Upper lobe of right lung (tissue), 1 donor: Measurements from ENCODE around the gene ARL10. TPM values are rescaled to one million over a fixed set of nuclear protein-coding genes. Genes with fewer than 3 reads are reported as not detected.

ENCODE experiments used
- ATAC-seq: fragments of 200-7000 bp; cut with Tn5 transposase; one replicate; pipeline ENCODE4 v1.9.1; 2020; ENCODE audit warnings: mild to moderate bottlenecking, moderate library complexity
- DNase-seq: peaks from one replicate; pipeline ENCODE4 v3.0.0-alpha.2; 2020
- H3K27ac ChIP-seq: fragments of 200-600 bp; one replicate; pipeline ENCODE4 v1.8.0; 2022
- H3K27me3 ChIP-seq: fragments of 200-600 bp; one replicate; pipeline ENCODE4 v1.8.0; 2022; ENCODE audit warnings: mild to moderate bottlenecking
- H3K36me3 ChIP-seq: fragments of 200-600 bp; one replicate; pipeline ENCODE4 v1.8.0; 2022
- H3K4me1 ChIP-seq: fragments of 200-600 bp; one replicate; pipeline ENCODE4 v1.8.0; 2022
- H3K4me3 ChIP-seq: fragments of 200-600 bp; one replicate; pipeline ENCODE4 v1.8.0; 2022; ENCODE audit warnings: mild to moderate bottlenecking
- H3K9me3 ChIP-seq: fragments of 200-600 bp; one replicate; pipeline ENCODE4 v1.8.0; 2022
- CTCF ChIP-seq: fragments of 200-600 bp; IDR thresholded peaks from one replicate; pipeline ENCODE4 v1.8.0; 2022; ENCODE audit warnings: antibody characterized with exemption
- intact Hi-C: fragments of 100-400 bp; cut with DNase I; formaldehyde crosslinking; loops from one replicate; pipeline ENCODE4 v1.11.0; 2022
- total RNA-seq: library from RNA; stranded (reverse); fragmentation: NEBNext Ultra II Directional; extraction: Animal tissue kit (Norgen Biotek cat#: 25700); gene quantifications from one replicate; pipeline ENCODE4 v1.2.1, GENCODE V29; 2021
- donor health status: DM: no; HTN: yes; CAD: no; lungs with severe emphysema.

Gene ARL10
- total RNA-seq, 1 donor from 2014 or later, result 7.9 TPM

- DNase-seq (no peak), ATAC-seq (no peak)
- TF ChIP-seq CTCF, result no peak
- H3K27ac ChIP-seq, result no peak overlapping the region
- no peaks in the 10 kb centered on the region for H3K4me1 ChIP-seq
- no peaks in the 10 kb centered on the region for H3K27me3 ChIP-seq
- intact Hi-C loops, result no loop called here
- H3K9me3 ChIP-seq, result no peaks in the 10 kb centered on the region
- no peak overlapping the region for H3K4me3 ChIP-seq
- H3K36me3 ChIP-seq, result peaks cover 26% of the 10 kb centered on the region
Observed at GRCh38 chr5:176334031-176334770, 31.1 kb upstream of the ARL10 start.

- TF ChIP-seq CTCF, result no peak
- no peaks in the 10 kb centered on the region for H3K27me3 ChIP-seq
- intact Hi-C loops, result no loop called here
- peaks cover 34% of the 10 kb centered on the region for H3K36me3 ChIP-seq
- no peaks in the 10 kb centered on the region for H3K4me1 ChIP-seq
- DNase-seq (no peak), ATAC-seq (no peak)
- no peak overlapping the region for H3K27ac ChIP-seq
- H3K9me3 ChIP-seq, result no peaks in the 10 kb centered on the region
- no peak overlapping the region for H3K4me3 ChIP-seq
Observed at GRCh38 chr5:176337913-176338312, 27.4 kb upstream of the ARL10 start.

GRCh38 chr5:176339304-176339703 is 26.0 kb upstream of the ARL10 start:
- no peak for TF ChIP-seq CTCF
- H3K36me3 ChIP-seq, result peaks cover 34% of the 10 kb centered on the region

DNA sequence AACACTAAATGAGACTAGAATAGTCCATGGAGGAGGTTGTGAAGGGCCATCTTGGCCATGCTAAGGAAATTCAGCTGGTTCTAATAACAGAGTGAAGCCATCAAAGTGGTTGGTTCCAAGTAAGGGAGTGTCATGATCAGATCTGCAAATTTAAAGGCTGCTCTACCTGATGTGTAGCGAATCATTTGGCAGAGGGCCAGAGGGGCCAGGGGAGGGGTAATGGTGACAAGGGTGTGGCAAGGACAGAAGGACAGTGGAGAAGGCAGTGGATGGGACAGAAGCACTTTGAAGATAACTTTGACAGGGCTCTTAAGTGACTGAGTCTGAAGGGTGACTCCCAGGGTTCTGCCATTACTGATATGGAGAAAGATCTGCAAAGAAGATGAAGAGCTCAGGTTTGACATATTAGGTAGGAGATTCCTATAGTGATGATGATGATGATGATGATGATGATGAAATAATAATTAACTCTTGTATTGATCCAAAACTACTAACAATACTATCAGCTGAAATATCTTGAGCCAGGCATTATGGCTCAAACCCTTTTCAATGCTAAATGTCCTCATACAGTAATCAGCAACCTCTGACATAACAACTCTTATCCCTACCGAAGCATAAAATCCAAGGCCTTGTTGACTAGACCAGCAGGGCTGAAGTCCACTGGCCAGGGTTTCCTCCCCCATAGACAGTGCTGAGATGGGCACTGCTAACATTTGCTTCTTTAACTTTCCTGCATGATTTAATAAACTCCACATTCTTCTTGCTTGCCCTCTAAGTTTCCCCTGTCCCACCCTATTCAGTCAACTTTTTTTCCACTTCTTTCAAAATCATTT is 23.7 kb upstream of the ARL10 start:
- no peaks in the 10 kb centered on the region for H3K4me1 ChIP-seq
- H3K27ac ChIP-seq, result no peak overlapping the region
- DNase-seq (no peak), ATAC-seq (no peak)
- intact Hi-C loops, result no loop called here
- TF ChIP-seq CTCF, result no peak
- H3K9me3 ChIP-seq, result no peaks in the 10 kb centered on the region
- peaks cover 46% of the 10 kb centered on the region for H3K36me3 ChIP-seq
- H3K27me3 ChIP-seq, result no peaks in the 10 kb centered on the region
- H3K4me3 ChIP-seq, result no peak overlapping the region

More at GRCh38 chr5:176339304-176339703, 26.0 kb upstream of the ARL10 start:
- Histone ChIP-seq H3K4me1 (no peaks in the 10 kb centered on the region), H3K27ac (no peak overlapping the region), H3K27me3 (no peaks in the 10 kb centered on the region), H3K4me3 (no peak overlapping the region), H3K9me3 (no peaks in the 10 kb centered on the region)
- no peak for DNase-seq
- intact Hi-C loops, result no loop called here
- ATAC-seq, result no peak

DNA sequence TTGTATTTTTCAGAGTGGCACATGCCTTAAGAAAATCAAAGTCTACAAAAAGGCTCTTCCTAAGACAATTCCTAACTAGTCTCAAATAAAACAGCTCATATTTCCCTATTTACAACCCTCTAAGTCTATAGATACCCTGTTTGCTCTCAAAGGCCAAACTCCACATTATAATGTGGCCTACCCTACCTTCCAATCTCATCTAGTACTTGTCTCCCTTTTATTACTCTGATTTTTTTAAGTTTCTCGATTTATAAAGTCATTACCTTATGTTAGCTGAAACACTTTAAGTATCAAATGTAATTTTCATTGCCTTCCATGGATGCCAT is 23.2 kb upstream of the ARL10 start:
- DNase-seq (no peak), ATAC-seq (no peak)
- Histone ChIP-seq H3K27me3 (no peaks in the 10 kb centered on the region), H3K36me3 (peaks cover 46% of the 10 kb centered on the region), H3K9me3 (no peaks in the 10 kb centered on the region), H3K27ac (no peak overlapping the region), H3K4me1 (no peaks in the 10 kb centered on the region), H3K4me3 (no peak overlapping the region)
- intact Hi-C loops, result no loop called here
- TF ChIP-seq CTCF, result no peak
